Inferior parietal cortex (tissue), 1 donor: Measurements from ENCODE around the gene RAD51B.

Experiments used
- DNase-seq: peaks from one replicate; pipeline ENCODE4 v3.0.0-alpha.2; 2016; ENCODE audit errors: extremely low spot score

RAD51B gene

DNA sequence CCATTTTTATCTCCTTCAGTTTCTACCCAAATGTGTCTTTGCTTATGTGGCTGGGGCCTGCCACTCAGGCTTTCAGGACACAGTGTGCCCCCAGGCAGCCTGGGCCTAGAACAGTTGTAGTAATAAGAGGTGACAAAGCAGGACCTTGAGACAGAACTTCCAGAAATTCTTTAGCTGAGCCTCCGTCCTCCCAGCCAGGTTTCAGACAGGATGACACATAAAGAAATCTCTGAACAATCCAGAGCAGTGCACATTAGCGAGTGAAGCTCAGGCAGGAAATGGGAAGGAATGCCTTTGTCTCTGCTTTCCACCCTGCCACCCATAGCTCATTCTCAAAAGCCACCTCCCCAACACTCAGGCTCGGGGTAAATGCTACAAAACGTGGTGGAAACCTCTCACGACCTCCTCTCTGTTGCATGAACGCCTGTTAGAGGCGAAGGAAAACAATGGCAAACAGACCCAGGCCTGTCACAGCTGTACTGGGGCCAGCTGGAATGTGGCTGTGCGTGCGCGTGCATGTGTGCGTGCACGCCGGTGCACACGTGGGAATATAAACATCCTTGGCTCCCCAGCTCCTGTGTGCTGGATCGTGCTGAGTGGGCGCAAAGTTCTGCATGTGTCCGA lies 686.6 kb downstream of the RAD51B start:
- DNase-seq: no peak

DNA sequence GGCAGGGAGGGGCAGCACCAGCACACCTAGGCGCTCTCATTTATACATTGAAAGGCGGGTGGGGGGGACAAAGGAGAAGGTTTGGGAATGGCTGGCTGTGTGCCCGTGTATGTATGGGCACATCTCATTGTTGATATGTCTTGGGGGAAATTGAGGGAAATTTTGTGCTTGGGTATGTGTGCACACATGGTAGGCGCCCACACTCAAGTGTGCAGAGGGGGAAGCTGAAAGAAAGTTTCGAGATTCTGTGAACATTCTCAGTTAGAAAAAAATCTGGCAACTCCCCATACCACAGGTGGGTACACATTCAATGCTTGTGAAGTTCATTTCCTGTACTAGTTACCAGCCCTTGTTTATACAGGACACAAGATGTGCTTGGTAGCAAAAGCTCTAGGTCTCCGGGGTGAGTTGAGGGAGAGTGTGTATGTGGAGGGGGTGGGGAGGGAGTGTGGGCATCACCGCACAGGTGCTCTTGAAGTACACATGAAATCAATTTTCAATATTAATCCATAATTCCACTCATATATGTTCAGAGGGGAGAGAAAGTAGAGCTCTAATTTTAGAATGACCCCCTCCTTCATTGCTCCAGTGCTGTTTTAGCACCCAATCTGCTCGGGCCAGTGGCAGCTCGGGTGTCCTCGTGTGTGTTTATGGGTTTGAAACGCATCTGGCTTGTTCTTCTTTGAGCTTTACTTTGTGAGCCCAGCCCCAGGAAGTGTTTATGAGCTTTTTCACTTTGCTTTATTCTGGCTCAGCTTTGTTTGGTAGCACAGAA lies 687.3 kb downstream of the RAD51B start:
- no peak for DNase-seq

DNA sequence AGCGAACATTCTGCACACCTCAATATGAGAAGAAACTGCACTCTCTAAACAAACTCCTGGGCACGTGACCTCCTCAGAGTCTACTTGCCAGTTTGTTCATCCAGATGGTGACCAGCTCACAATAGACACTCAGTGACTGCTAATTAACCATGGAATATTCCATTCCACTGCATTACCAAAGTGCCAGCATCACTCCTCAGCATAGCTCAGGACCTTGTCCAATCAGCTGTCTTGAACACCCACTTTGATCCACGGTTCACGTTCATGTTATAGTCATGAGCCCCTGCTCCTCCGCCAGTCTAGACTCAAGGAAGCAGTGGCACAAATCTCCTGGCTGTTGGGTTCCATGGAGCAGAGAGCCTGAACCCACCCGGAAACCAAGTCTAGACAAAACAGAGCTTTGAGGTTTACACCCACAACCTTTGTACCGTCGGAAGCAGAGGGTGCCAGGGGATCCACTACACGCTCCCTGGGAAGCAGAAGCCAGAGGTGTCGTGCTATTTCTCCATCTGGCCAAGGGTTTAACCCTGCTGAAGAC lies 688.0 kb downstream of the RAD51B start:
- peak; percentile 14 for DNase-seq

DNA sequence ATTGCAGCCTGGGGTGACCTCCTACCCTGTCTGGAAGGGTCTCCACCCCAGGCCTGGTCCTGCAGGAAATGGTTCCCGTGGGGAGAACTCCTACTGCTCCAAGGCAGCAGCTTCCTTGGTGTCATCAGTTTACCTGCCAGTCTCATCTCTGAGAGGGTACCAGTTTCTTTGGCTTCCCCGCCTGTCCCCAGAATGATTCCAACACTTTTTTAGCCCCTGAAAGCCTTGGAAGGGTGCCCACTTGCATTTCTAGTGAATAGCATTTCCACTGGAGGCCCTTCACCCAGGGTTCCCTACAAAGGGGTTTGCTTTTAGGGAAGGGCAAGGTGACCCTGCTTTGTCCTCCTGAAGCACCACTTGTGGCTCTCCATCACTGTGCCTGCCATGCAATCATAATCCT lies 689.0 kb downstream of the RAD51B start:
- no peak for DNase-seq

DNA sequence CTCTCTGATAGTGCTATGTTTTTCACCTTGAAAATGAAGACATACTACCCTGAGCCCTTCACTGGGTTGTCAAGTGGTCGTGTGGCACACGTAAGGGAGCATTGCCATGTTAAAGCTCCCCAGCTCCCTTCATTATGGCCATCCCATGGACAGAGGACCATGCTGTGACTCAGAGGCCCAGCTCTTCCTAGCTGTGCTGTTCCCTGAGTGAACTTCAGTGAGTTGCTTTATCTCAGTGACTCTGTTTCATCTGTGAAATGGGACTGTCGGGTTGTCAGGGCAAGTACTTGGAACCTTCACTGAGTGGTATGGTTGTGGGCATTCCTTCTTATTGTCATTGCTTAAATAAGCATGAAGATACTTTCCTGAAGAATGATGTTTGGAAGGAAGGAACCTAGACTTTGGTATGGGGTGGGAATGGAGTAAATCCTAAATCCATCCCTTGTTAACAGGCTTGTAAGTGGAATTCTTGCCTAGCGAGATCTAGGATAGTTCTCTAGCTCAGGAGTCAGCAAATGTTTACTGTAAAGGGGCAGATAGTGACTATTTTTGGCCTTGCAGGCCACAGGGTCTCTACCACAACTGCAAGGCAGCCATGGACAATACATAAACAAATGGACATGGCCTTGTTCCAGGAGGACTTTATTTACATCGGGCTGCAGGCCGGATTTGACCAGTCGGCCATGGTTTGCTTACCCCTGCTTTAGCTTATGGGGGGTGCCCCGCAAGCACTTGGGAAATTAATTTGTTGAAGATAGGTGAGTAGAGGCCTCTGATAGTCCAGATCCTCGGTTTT lies 689.8 kb downstream of the RAD51B start:
- no peak for DNase-seq

DNA sequence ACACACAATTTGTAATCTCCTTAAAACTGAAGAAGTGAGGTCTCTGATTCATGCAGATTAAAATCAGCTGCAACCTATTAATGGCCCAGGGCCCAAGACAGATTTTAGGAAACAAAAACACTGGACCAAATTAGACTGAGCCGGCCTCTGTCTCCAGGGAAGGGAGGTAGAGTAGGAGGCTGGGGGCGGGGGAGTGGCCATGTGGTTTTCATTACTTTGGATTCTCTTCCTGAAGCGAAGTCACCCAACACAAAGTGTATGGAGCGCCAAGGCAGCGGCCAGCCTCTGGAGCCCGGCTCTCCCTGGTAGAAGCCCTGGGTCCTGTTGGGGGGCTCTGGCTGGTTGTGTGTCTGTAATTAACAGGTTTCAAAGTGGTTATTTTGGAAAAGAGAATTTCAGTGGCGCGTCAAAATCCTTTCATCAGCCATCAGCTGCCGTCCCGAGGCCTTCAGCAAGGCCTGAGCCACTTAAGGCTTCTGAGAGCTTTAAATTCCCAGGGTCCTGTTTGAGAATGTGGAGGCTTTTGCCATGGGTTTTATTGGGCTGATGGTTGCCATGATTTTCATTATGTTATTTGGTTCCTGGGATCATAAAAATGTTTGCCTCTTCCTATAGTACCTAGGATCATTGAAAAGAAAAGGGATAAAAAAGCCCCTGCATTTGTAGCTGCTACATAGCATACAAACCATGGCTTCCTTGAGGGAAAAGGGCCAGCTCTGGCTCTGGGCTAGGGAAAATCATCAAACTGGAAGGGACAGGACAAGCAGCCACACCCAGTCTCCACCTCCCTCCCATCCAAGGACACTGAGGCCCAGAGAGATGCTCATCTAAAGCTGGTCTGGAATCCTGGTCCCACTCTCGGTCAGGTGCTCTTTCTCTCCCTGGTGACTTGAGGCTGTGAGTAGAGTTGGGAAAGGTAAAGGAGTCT lies 690.9 kb downstream of the RAD51B start:
- no peak for DNase-seq

DNA sequence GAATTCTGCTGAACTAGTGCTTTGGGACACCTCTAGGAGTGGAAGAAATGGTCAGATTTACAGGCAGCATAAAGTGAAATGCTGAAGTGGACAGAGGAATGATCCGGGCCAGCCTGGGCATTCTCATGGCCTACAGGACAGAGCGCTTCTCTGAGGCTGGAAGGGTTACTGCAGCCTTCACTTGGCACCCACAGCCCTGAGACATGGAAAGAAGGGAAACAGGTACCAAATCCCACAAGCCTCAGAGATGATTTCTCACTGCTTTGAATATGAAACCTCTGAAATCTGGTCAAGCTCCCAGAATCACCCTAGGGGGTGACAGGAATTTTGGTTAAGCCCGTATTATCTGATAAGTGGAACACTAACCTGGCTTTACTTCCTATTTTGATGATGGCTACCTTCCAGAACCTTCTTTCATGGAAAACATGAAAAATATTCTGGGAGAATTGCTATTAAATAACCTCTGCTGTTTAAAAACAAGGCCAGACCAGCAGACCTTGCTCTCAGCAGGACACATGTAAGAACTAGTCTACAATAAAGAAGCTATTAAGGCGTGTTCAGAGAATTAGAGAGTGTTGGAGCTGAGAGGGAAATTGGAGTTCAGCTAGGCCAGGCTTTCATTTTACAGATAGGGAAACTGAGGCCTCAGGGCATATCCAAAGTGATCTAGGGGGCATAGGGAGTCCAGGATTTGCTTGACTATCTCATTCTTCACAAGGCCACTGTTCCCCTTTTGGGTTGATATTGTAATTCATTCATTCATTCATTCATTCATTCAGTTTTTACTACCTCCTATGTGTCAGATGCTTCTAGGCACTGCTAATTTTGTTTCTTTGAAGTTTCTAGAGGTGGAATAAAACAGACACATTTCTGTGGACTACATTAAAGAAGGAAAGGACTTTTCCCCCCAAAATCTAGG lies 691.8 kb downstream of the RAD51B start:
- DNase-seq: no peak

DNA sequence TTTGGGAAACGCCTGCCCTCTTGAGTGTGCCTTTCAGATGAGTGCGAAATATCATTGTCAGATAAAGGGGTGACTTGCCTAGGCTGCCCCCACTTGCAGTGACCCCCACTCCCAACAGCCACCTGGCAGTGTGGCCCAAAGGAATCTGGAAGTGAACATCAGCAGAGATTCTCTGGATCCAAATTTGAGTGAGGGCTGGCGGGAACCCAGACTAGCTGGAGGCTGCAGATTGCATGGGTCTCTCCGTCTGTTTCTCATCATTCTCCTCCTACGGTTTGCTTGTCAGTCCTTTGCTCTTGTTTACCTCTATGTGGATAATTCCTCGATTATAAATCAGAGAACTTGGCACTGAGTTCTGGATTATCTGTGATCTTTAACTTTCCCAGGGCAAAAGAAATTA lies 692.5 kb downstream of the RAD51B start:
- DNase-seq: no peak

DNA sequence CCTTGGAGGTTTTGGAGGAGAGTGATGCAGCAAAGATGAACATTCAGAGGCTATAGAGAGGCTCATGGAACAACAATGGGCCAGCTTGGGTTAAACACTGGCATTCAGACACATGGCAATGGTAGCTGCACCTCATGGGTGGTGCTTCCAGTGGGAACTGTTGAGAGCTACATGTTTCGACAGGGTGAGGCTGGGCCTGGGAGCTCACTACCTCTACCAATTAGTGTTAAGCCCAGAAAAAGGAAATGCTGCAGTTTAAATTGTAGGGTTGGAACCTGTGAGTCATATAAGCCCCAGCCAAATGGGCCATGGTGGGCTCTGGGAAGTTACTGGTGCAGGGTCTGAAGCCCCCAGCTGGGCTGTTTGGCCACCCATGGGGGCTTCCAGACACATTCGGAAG lies 693.6 kb downstream of the RAD51B start:
- no peak for DNase-seq

DNA sequence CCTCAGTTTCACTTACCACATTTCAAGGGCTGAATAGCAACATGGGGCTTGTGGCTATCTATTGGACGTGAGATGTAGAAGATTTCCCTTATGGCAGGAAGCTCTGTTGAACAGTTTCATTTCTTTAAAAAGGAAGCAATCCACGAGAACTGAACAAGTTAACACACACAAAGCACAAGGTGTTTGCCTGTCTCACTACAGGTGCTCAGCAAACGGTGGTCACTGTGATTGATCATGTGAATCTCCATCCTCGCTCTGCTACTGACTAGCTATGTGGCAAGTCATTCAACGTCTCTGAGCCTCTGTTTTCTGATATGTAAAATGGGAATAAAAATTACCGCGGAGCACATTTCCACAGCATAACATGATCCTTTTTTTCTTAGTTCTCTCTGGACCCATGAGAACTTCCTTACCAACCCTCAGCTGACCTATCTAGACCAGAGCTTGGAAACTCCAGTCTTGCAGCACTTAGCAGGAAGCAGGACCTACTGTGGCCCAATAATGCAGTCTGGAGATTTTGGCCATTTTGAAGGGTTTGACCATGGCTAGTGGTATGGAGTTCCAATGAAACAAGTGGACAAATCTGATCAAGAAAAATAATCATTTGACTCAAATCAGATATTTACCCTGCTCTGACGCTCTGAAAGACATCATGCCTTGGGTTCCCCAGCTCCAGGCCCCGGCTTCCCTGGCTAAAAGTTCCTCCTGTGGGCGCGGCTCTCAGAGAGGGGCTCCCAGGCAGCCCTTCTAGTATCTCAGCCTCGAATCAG lies 694.4 kb downstream of the RAD51B start:
- no peak for DNase-seq

DNA sequence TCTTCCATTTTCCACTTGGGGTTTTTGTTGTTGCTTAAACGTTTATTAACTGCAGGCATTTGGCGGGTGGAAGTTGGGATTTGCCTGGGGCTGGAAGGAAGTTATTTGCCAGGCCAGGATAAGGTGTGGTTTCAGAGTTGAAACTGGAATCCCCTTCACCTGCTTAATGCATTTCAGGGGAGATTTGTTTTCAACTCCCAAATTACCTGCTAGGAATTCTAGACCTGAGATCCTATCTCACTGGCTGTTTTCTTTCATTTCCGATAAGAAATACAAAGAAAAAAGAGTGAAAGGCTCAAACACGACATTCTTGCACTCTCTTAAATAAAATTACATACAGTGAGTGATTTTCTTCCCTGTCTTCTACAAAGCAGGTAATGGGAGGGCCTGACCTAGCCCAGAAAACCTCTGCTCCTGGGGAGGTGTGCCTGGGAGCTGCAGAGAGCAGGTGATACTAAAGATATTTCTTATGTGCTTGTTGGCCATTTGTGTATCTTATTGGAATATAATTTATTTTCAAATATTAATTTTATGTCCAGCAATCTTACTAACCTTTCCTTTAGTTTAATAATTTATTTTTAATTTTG lies 695.1 kb downstream of the RAD51B start:
- no peak for DNase-seq

DNA sequence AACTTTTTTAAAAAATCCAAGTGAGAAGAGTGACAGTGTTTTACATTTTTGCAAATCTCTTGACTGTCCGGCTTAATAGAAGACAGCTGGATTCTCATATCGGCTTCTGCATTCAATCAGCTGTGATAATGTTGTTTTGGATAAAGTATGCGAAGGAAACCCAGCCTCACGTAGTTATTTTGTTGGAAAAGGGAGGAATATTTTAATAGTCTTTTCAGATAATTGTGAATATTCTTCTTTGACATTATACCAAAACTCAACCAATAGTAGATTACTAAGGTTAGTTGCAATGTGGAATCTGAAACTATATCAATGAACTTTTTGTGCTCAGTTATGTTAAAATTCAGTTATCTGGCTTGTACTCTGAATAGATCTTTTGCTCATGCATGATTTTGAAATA lies 696.8 kb downstream of the RAD51B start:
- DNase-seq: no peak

DNA sequence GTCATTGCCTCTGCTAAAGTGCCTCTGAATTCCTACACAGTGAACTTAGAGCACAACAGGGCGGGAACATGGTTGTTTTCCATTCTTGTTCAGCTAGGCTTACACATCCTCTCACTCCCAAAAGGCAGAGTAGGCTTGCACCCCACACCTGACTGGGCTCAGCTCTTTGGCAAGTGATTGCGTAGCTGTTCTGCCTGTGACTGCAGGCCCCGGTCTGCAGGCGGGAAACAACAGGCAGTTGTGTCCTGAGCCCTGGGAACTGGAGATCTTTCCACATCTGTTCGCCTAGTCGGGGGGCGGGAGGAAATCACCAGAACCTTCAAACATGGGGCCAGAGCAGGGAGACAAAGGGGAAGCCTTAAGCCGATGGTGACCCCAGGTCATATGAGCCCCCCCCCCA lies 698.6 kb downstream of the RAD51B start:
- no peak for DNase-seq

DNA sequence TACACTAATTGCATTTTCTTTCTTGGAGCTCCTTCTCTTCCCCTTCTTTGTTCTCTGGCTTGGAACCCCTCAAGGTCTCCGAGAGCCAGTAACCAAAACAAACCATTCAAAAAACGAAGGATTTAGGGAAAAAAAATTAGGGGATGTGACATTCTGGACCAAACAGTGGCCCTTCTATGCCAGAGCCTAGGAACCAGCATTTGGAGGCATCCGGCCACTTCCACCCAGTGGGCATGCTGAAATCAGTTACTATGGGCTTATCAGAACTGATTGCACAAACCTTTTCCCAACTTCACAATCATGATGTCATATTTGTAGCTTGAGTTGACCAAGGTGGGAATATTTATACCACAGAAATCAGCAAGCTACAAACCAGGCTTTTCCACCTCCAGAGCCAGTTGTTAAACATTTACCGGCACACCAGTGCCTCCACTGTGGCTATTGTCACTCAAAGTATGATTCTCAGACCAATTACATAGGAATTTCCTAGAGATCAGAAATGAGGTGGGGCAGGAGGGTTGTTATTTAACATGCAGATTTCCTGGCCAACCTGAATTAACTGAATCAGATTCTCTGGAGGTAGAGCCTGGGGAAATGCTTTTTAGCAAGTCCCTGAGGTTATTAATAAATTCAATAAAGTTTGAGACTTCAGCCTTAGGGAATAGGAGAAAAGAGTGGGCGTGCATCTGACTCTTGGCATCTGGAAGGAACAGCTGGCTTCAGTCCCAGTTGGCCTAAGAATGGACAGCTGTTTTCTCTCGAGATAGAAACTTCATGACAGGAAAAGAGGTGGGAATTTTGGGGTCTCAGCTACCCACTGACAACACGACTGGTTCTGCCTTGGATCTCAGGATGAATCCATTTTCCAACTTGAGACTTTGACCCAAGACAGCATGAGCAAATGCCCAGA lies 699.4 kb downstream of the RAD51B start:
- no peak for DNase-seq

DNA sequence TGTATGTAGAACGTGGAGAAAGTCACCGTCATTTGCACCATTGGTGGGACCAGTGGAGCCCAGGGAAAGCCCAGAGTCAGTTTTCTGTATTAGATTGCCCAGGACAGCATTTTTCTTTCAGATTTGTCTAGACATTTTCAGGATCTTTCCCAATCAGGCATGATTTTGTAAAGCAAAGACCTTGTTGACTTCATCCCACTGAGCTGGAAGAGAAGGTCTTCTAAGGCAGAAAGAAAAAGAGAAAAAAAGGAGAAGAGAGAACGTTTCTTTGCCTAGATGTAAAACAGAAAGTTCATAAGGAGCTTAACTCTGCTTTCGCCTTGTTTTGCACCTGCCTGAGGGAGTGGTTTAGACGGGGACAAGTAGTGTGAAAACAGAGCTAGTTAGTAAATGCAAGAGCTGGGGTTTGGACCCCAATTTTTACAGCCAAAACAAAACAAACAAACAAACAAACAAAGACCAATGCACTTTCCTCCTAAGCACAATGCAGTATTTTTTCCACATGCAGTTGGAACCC lies 700.1 kb downstream of the RAD51B start:
- DNase-seq: no peak

DNA sequence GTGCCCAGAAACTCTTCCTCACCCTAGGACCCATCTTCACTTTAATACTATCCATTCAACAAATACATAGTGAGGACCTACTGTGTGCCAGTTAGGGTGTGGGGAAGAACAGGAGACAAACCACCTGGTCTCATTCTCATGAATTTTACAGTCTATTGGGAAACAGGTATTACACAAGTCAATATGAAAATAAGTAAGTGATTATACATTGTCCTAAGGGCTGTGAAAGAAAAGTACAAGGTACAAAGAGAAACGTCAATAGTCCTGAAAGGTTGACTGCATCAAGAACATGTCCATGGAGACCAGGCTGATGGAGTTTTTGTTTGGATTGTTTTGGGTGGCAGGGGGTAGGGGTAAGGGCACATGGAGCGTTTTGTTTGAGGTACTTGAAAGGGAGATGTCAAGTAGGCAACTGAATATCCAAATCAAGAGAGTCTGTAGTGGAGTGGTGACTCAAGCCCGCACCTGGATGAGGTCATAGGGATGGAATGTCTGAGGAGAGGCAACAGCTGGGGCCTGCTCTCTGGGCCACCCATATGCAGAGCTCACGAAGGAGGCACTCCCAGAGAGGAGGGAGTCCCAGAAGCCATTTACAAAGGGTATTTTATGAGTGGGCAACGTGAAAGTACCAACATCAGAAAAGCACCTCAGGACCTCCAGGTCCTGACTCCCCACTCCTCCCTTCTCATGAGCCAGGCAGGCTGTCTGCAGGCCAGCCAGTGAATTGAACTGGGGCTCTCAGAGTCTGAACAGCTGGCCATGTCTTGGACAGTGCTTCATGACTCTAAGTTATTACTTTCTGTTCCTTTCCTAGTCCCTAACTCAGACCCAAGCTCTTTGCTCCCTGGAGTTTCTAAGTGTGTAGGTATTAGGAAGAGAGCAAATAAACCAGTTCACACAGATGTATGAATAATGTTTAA lies 701.3 kb downstream of the RAD51B start:
- DNase-seq: no peak

DNA sequence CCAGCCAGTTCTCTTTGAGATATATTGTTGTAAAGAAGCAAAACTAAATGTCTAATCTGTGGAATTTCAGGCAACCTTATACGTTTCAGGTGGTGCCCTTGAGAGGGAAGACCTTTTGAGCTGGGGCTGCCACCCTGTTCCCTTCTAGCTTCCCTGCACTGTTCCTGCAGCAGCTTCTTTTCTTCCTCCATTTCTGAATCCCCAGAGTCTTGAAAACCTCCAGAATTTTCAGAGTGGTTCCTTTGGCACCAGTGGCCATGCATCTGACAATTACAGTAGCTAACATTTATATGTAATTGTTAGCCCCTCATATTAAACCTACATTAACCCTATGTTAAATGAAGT lies 702.0 kb downstream of the RAD51B start:
- DNase-seq: no peak
